Astrocyte of the spinal cord (primary cell): Measurements from ENCODE around the gene PDE6B.

ENCODE experiments used
- DNase-seq: peaks from one replicate; pipeline ENCODE4 v3.0.0; 2011; ENCODE audit warnings: low read depth, low spot score
- H3K4me3 ChIP-seq: 2 replicates; pipeline ENCODE4 v1.5.1; 2011; ENCODE audit warnings: low read depth, mild to moderate bottlenecking, low read length, moderate library complexity
- CTCF ChIP-seq: IDR thresholded peaks from 2 replicates; pipeline ENCODE4 v1.5.1; 2012; ENCODE audit warnings: low read depth, mild to moderate bottlenecking, low read length, inconsistent platforms
- in situ Hi-C: cut with HindIII; loops from 2 replicates; pipeline ENCODE4 v1.10.0; 2017; ENCODE audit warnings: low sequenced_read_pairs

Gene PDE6B

GRCh38 chr4:628311-628741, 3.0 kb downstream of the PDE6B start:
- DNase-seq = no peak
- no peak overlapping the region for H3K4me3 ChIP-seq
- no peak for TF ChIP-seq CTCF
- in situ Hi-C loops = no loop called here

GRCh38 chr4:628821-629635, 3.7 kb downstream of the PDE6B start:
- no peak for TF ChIP-seq CTCF
- in situ Hi-C loops = no loop called here
- no peak for DNase-seq

GRCh38 chr4:629636-629914, 4.2 kb downstream of the PDE6B start:
- no peak for TF ChIP-seq CTCF
- in situ Hi-C loops = no loop called here
- DNase-seq = no peak
- no peak overlapping the region for H3K4me3 ChIP-seq

More at GRCh38 chr4:628821-629635, 3.7 kb downstream of the PDE6B start:
- H3K4me3 ChIP-seq = no peak overlapping the region

- in situ Hi-C loops = no loop called here
Observed at GRCh38 chr4:629915-630641, 4.7 kb downstream of the PDE6B start.

GRCh38 chr4:630656-631055, 5.3 kb downstream of the PDE6B start:
- H3K4me3 ChIP-seq = no peak overlapping the region
- TF ChIP-seq CTCF = no peak
- no peak for DNase-seq
- in situ Hi-C loops = no loop called here

More at GRCh38 chr4:629915-630641, 4.7 kb downstream of the PDE6B start:
- H3K4me3 ChIP-seq = no peak overlapping the region
- TF ChIP-seq CTCF = no peak
- no peak for DNase-seq

GRCh38 chr4:632196-632790, 6.9 kb downstream of the PDE6B start:
- no peak overlapping the region for H3K4me3 ChIP-seq
- no peak for TF ChIP-seq CTCF
- in situ Hi-C loops = no loop called here
- no peak for DNase-seq
